ENCODE measurements around the gene E2F8. TPM values are rescaled to one million over a fixed set of nuclear protein-coding genes. Genes with fewer than 3 reads are reported as not detected.

Gene E2F8
- total and polyA plus RNA-seq, 9 of the 15 experiments (the other 6 are each of a cell fraction or from before 2014, with no cell fraction given): 6.9 to 23.6 (median 12.1) TPM

DNA sequence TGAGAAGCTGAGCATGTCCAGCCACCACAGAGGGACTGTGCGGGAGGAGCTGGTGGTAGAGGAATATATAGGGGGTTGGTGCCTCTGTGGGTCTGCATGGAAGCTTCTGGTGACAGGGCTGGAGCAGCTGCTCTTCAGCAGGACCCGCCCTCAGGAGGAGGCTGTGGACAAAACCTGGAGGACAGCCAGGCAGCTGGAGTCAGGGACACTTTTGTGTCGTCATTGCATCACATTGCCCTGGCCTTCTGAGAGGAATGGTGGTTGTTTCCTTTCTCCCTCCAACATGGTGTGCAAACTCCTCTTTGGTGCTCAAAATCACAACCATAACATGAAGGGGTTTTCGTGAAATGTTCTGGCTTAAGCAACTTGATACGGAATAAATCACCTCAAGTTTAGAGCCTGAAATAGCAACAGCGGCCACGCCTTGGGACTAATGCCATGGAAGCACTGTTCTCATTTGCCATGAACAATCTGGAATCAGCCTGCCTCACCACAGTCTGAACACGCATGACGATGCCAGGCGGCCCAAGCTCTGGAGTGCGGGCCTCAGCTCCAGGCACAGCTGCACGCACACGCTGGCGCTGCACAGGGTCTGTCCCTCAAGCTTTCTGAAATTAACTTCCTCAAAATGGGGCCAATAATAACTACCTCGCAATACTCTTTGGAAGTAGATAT lies 21.8 kb downstream of the E2F8 start:
- ChIA-PET POLR2A (interaction anchor here (0.8 to 1.4 kb wide), 3 partner anchors 9 to 21 kb away, joined by 3 read pairs; no protein-coding TSS in a partner anchor), CTCF (ENCODE audit: low intra/inter-chr PET ratio) (no interaction called here)
- 0 out of 2 replicates have a peak overlapping the region, but pooled peaks have one; percentile 3 for H2AFZ ChIP-seq (ENCODE audit: low read depth, low read length)
- peaks cover 6% of the 10 kb centered on the region; the same call in 2 of the 3 replicates for H3K36me3 ChIP-seq (ENCODE audit: control insufficient read depth, insufficient read depth, low read length)
- no peaks in the 10 kb centered on the region for H4K20me1 ChIP-seq (replicated peaks; ENCODE audit: control insufficient read depth, insufficient read depth, low read length)
- no peaks in the 10 kb centered on the region for H3K9me1 ChIP-seq (ENCODE audit: control insufficient read depth, insufficient read depth, low read length)
- FAIRE-seq (no peak), ATAC-seq (peak; percentile 82), DNase-seq (ENCODE audit: extremely low read depth in 1 of 4, low spot score in 3 of 4) (peak in 2 of 4 experiments; percentile 24 to 31)
- H3K27ac ChIP-seq (ENCODE audit: extremely low read depth, low read depth, low read length): no peak overlapping the region
- peaks cover 0 to 4% of the 10 kb centered on the region in 2 experiments; a peak in 3 of 5 replicates for H3K4me1 ChIP-seq (replicated peaks in 1 of 2; ENCODE audit: control insufficient read depth in 2 of 2, insufficient read depth in 2 of 2, low read length in 2 of 2)
- intact Hi-C loops (cut with micrococcal nuclease) (loop anchor here (10.0 kb wide), 1 partner anchor 144 kb away; no protein-coding TSS in a partner anchor), in situ Hi-C loops (cut with MboI) (no loop called here)
- peaks cover 23 to 24% of the 10 kb centered on the region in 2 experiments for H3K27me3 ChIP-seq (ENCODE audit: control insufficient read depth in 2 of 2, insufficient read depth in 2 of 2, low read length in 2 of 2)
- no peaks in the 10 kb centered on the region for H3K9me3 ChIP-seq (replicated peaks; ENCODE audit: control insufficient read depth, insufficient read depth, low read depth, low read length)
- no peak overlapping the region for H3K9ac ChIP-seq (ENCODE audit: insufficient read depth in 1 of 2, low read depth in 2 of 2, low read length in 2 of 2)
- H3K4me3 ChIP-seq: no peak overlapping the region
- no peak overlapping the region for H3K4me2 ChIP-seq (ENCODE audit: insufficient read depth, low read length)
- 33% methylated on average over 14 of the region's 15 CpGs for WGBS (ENCODE audit: insufficient coverage, low coverage, missing lambda C conversion rate)
- no peaks in the 10 kb centered on the region for H3K79me2 ChIP-seq (ENCODE audit: control insufficient read depth, insufficient read depth, low read length)
- no TSS peak for BruUV-seq (replicated peaks)
- TF ChIP-seq, protein P1, sequence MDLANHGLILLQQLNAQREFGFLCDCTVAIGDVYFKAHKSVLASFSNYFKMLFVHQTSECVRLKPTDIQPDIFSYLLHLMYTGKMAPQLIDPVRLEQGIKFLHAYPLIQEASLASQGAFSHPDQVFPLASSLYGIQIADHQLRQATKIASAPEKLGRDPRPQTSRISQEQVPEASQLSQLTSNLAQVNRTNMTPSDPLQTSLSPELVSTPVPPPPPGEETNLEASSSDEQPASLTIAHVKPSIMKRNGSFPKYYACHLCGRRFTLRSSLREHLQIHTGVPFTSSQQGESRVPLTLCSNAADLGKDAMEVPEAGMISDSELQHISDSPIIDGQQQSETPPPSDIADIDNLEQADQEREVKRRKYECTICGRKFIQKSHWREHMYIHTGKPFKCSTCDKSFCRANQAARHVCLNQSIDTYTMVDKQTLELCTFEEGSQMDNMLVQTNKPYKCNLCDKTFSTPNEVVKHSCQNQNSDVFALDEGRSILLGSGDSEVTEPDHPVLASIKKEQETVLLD (IDR thresholded peaks at IDR 0.05): no peak
- TF ChIP-seq ZFPM2 (CRISPR knock-in tag; IDR thresholded peaks at IDR 0.05) (no peak), CREB1 (IDR thresholded peaks at IDR 0.05) (no peak), CREB1 (CRISPR knock-in tag; IDR thresholded peaks at IDR 0.05) (0 out of 2 replicates have a peak, but pooled peaks have one; percentile 25), SOX6 (IDR thresholded peaks at IDR 0.05) (no peak), GATAD2B (IDR thresholded peaks at IDR 0.05; ENCODE audit: borderline replicate concordance) (no peak), NEUROD1 (IDR thresholded peaks at IDR 0.05; ENCODE audit: borderline replicate concordance, low read depth, low read length, partially characterized antibody) (no peak), MTA3 (IDR thresholded peaks at IDR 0.05; ENCODE audit: borderline replicate concordance) (no peak), ZFP30 (CRISPR knock-in tag; IDR thresholded peaks at IDR 0.05; ENCODE audit: borderline replicate concordance) (no peak), POLR2AphosphoS5 (IDR thresholded peaks at IDR 0.05; ENCODE audit: control insufficient read depth, insufficient read depth, low read depth, low read length) (no peak), SPI1 (IDR thresholded peaks at IDR 0.05; ENCODE audit: borderline replicate concordance, low read depth, low read length) (no peak), ZNF212 (CRISPR knock-in tag; IDR thresholded peaks at IDR 0.05) (no peak), ATF7 (IDR thresholded peaks at IDR 0.05) (peak; percentile 43; the same call in 1 of the 2 replicates), CEBPG (CRISPR knock-in tag; IDR thresholded peaks at IDR 0.05) (no peak), CEBPG (tag; conservative IDR thresholded peaks at IDR 0.05 in 1 of 2, IDR thresholded peaks at IDR 0.05 in 1 of 2) (peak; percentile 82 to 86), CEBPB (tag; IDR thresholded peaks at IDR 0.05) (peak; percentile 73), HEY1 (CRISPR knock-in tag; IDR thresholded peaks at IDR 0.05; ENCODE audit: borderline replicate concordance) (no peak), NR2C1 (IDR thresholded peaks at IDR 0.05) (no peak), NR2C1 (tag; IDR thresholded peaks at IDR 0.05) (no peak)
- TF ChIP-seq, protein P2, sequence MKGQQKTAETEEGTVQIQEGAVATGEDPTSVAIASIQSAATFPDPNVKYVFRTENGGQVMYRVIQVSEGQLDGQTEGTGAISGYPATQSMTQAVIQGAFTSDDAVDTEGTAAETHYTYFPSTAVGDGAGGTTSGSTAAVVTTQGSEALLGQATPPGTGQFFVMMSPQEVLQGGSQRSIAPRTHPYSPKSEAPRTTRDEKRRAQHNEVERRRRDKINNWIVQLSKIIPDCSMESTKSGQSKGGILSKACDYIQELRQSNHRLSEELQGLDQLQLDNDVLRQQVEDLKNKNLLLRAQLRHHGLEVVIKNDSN (CRISPR knock-in tag; IDR thresholded peaks at IDR 0.05): no peak
- TF ChIP-seq, protein P3, sequence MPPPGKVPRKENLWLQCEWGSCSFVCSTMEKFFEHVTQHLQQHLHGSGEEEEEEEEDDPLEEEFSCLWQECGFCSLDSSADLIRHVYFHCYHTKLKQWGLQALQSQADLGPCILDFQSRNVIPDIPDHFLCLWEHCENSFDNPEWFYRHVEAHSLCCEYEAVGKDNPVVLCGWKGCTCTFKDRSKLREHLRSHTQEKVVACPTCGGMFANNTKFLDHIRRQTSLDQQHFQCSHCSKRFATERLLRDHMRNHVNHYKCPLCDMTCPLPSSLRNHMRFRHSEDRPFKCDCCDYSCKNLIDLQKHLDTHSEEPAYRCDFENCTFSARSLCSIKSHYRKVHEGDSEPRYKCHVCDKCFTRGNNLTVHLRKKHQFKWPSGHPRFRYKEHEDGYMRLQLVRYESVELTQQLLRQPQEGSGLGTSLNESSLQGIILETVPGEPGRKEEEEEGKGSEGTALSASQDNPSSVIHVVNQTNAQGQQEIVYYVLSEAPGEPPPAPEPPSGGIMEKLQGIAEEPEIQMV (tag; conservative IDR thresholded peaks at IDR 0.05; ENCODE audit: low read depth): no peak

All from K562 (cell line).